Thyroid gland (tissue), 4 donors: ENCODE results near the gene SH2D5. TPM values are rescaled to one million over a fixed set of nuclear protein-coding genes. Genes with fewer than 3 reads are reported as not detected.
A peak's percentile ranks its signal among the peaks of the same experiment; 100 is the strongest.

ENCODE experiments used
- DNase-seq, 2 donors: peaks; one replicate each; pipeline ENCODE4 v3.0.0-alpha.2; 2019
- H3K27ac ChIP-seq, 3 donors: fragments of 200-600 bp; sonication (generic); 1 replicate in 2 of 3; 2 replicates in 1 of 3; pipeline ENCODE4 v1.5.1; 2016 to 2019; ENCODE audit warnings: mild to moderate bottlenecking in 1 of 3, moderate library complexity in 1 of 3
- H3K27me3 ChIP-seq: fragments of 200-600 bp; sonication (generic); one replicate; pipeline ENCODE4 v1.5.1; 2019
- H3K36me3 ChIP-seq, 2 donors: fragments of 200-600 bp; sonication (generic); one replicate each; pipeline ENCODE4 v1.5.1; 2016 to 2019
- H3K4me1 ChIP-seq, 2 donors: fragments of 200-600 bp; sonication (generic); one replicate each; pipeline ENCODE4 v1.5.1; 2017 to 2019
- H3K4me3 ChIP-seq, 3 donors: fragments of 200-600 bp; sonication (generic); replicated peaks in 1 of 3; 1 replicate in 2 of 3; 2 replicates in 1 of 3; pipeline ENCODE4 v1.5.1; 2016; ENCODE audit warnings: mild to moderate bottlenecking in 1 of 3
- H3K9me3 ChIP-seq: fragments of 200-600 bp; sonication (generic); one replicate; pipeline ENCODE4 v1.5.1; 2017
- CTCF ChIP-seq, 6 experiments: fragments of 200-600 bp in 3 of 6; fragments of 450-650 bp in 3 of 6; sonication (generic) in 3 of 6; IDR thresholded peaks; one replicate each; pipeline ENCODE4 v1.5.1; 2016 to 2019; ENCODE audit warnings: antibody characterized with exemption in 6 of 6, mild to moderate bottlenecking in 2 of 6, inconsistent platforms in 1 of 6, moderate library complexity in 1 of 6
- POLR2A ChIP-seq, 2 donors: fragments of 450-650 bp; IDR thresholded peaks; one replicate each; pipeline ENCODE4 v1.6.1; 2017; ENCODE audit warnings: antibody characterized with exemption in 2 of 2, mild to moderate bottlenecking in 2 of 2, moderate library complexity in 1 of 2
- WGBS, 2 donors: methylation state at CpG; one replicate each; pipeline ENCODE4 v1.1.5; 2017; 5-methylcytosine and 5-hydroxymethylcytosine counted together
- intact Hi-C: fragments of 100-400 bp; cut with DNase I; formaldehyde crosslinking; loops from one replicate; pipeline ENCODE4 v1.15.1; 2023
- total RNA-seq, 4 donors: library from RNA; depleted of rRNA; stranded (reverse); fragments of >200 nt; gene quantifications; one replicate each; pipeline ENCODE4 v1.2.3, GENCODE V29; 2016

Gene SH2D5
- 1 to 10 TPM in 2 of 4 donors, under 1 TPM in 2; 0.11 to 1.4 (median 0.77) TPM for total RNA-seq

GRCh38 chr1:20732588-20733359 is at the start of gene SH2D5:
Gene SH2D5 (minus strand): TSS chr1:20732703. CDS start chr1:20728044, 4,659 bp downstream.
- no peaks in the 10 kb centered on the region for H3K36me3 ChIP-seq
- DNase-seq: peak; percentile 92 to 93
- H3K9me3 ChIP-seq: no peaks in the 10 kb centered on the region
- intact Hi-C loops: no loop called here
- H3K27me3 ChIP-seq: no peaks in the 10 kb centered on the region
- WGBS, 2 donors: 0 to 3% methylated on average over 16 of the region's 38 CpGs
- H3K27ac ChIP-seq: peak within 1 kb of the TSS; percentile 50 to 93 (median 90)
- peak within 1 kb of the TSS in 2 of 3 donors; percentile 3 to 47 for H3K4me3 ChIP-seq
- peak in 5 of 6 experiments; percentile 23 to 49 (median 46) for TF ChIP-seq CTCF (IDR thresholded peaks at IDR 0.05)
- TF ChIP-seq POLR2A (IDR thresholded peaks at IDR 0.05): peak in 1 of 2 donors; percentile 58
- H3K4me1 ChIP-seq: peaks cover 17 to 21% of the 10 kb centered on the region in 2 donors

- no peak for DNase-seq
- no peaks in the 10 kb centered on the region for H3K9me3 ChIP-seq
- intact Hi-C loops: no loop called here
- H3K4me1 ChIP-seq: peaks cover 4 to 8% of the 10 kb centered on the region in 2 donors
- H3K27ac ChIP-seq: no peak overlapping the region
- TF ChIP-seq CTCF (IDR thresholded peaks at IDR 0.05) (no peak), POLR2A (IDR thresholded peaks at IDR 0.05) (no peak)
- no peaks in the 10 kb centered on the region for H3K27me3 ChIP-seq
- 95% methylated on average over 4 of the region's 4 CpGs for WGBS, 2 donors
- H3K4me3 ChIP-seq: no peak overlapping the region
- peaks cover 40 to 53% of the 10 kb centered on the region in 2 donors for H3K36me3 ChIP-seq
Measured at GRCh38 chr1:20775700-20776099, 43.2 kb upstream of the SH2D5 start.

- no peak overlapping the region for H3K27ac ChIP-seq
- no peak overlapping the region for H3K4me3 ChIP-seq
- no peak for DNase-seq
- H3K9me3 ChIP-seq: no peaks in the 10 kb centered on the region
- WGBS, 2 donors: 87 to 92% methylated on average over 3 of the region's 3 CpGs
- H3K27me3 ChIP-seq: no peaks in the 10 kb centered on the region
- intact Hi-C loops: no loop called here
- TF ChIP-seq CTCF (IDR thresholded peaks at IDR 0.05): no peak
- TF ChIP-seq POLR2A (IDR thresholded peaks at IDR 0.05): no peak
- peaks cover 53 to 84% of the 10 kb centered on the region in 2 donors for H3K36me3 ChIP-seq
- no peaks in the 10 kb centered on the region for H3K4me1 ChIP-seq
Measured at GRCh38 chr1:20771780-20772179, 39.3 kb upstream of the SH2D5 start.

GRCh38 chr1:20770314-20771087 is 38.0 kb upstream of the SH2D5 start:
- peaks cover 49 to 90% of the 10 kb centered on the region in 2 donors for H3K36me3 ChIP-seq
- 97% methylated on average over 6 of the region's 6 CpGs for WGBS, 2 donors
- H3K27me3 ChIP-seq: no peaks in the 10 kb centered on the region
- no peaks in the 10 kb centered on the region for H3K9me3 ChIP-seq
- intact Hi-C loops: no loop called here
- no peaks in the 10 kb centered on the region for H3K4me1 ChIP-seq
- TF ChIP-seq CTCF (IDR thresholded peaks at IDR 0.05) (no peak), POLR2A (IDR thresholded peaks at IDR 0.05) (no peak)
- H3K27ac ChIP-seq: no peak overlapping the region
- no peak overlapping the region for H3K4me3 ChIP-seq
- no peak for DNase-seq

GRCh38 chr1:20767271-20767670 is 34.8 kb upstream of the SH2D5 start:
- intact Hi-C loops: no loop called here
- TF ChIP-seq POLR2A (IDR thresholded peaks at IDR 0.05): no peak
- no peak for TF ChIP-seq CTCF (IDR thresholded peaks at IDR 0.05)

More at GRCh38 chr1:20767271-20767670, 34.8 kb upstream of the SH2D5 start:
- Histone ChIP-seq H3K27me3 (no peaks in the 10 kb centered on the region), H3K4me1 (no peaks in the 10 kb centered on the region), H3K9me3 (no peaks in the 10 kb centered on the region), H3K36me3 (peaks cover 57 to 91% of the 10 kb centered on the region in 2 donors), H3K27ac (no peak overlapping the region), H3K4me3 (no peak overlapping the region)
- DNase-seq: no peak
